Thymus (tissue), 11 donors: ENCODE results near the gene LAMA2. TPM values are rescaled to one million over a fixed set of nuclear protein-coding genes. Genes with fewer than 3 reads are reported as not detected.
"Not testable (repeated sequence)": the region's sequence is repeated elsewhere in the genome, so short reads cannot be mapped to it uniquely, and the experiment has no call there.

Experiments
- DNase-seq, 9 donors: peaks; one replicate each; pipeline ENCODE4 v3.0.0-alpha.2; 2013; ENCODE audit warnings: low spot score in 9 of 9, low read depth in 6 of 9, missing footprints in 1 of 9
- H3K27ac ChIP-seq, 2 donors: one replicate each; pipeline ENCODE4 v1.5.1; 2013; ENCODE audit warnings: control low read depth in 1 of 2, low read depth in 1 of 2, low read length in 1 of 2, mild to moderate bottlenecking in 1 of 2, moderate library complexity in 1 of 2
- H3K27me3 ChIP-seq, 2 donors: one replicate each; pipeline ENCODE4 v1.5.1; 2013; ENCODE audit warnings: low read length in 1 of 2; ENCODE audit not compliant: control insufficient read depth in 2 of 2, insufficient read depth in 1 of 2
- H3K36me3 ChIP-seq, 2 donors: one replicate each; pipeline ENCODE4 v1.5.1; 2013; ENCODE audit warnings: low read length in 1 of 2, mild to moderate bottlenecking in 1 of 2, moderate library complexity in 1 of 2; ENCODE audit not compliant: control insufficient read depth in 2 of 2, insufficient read depth in 2 of 2
- H3K4me1 ChIP-seq, 2 donors: one replicate each; pipeline ENCODE4 v1.5.1; 2013; ENCODE audit warnings: low read length in 2 of 2; ENCODE audit not compliant: control insufficient read depth in 2 of 2, insufficient read depth in 2 of 2
- H3K4me3 ChIP-seq, 2 donors: one replicate each; pipeline ENCODE4 v1.5.1; 2013; ENCODE audit warnings: low read length in 2 of 2, control low read depth in 1 of 2, mild to moderate bottlenecking in 1 of 2
- H3K9me3 ChIP-seq, 2 donors: one replicate each; pipeline ENCODE4 v1.5.1; 2013; ENCODE audit warnings: low read length in 1 of 2, mild to moderate bottlenecking in 1 of 2; ENCODE audit not compliant: control insufficient read depth in 2 of 2, insufficient read depth in 1 of 2
- WGBS: extraction: QIAGEN DNeasy Blood & Tissue Kit; methylation state at CpG from one replicate; pipeline ENCODE4 v1.1.7; 2013; 5-methylcytosine and 5-hydroxymethylcytosine counted together
- polyA plus RNA-seq: library from polyadenylated mRNA; stranded (reverse); fragments of 200-250 nt; gene quantifications from one replicate; pipeline ENCODE4 v1.2.3, GENCODE V29; 2013
- total RNA-seq: library from RNA; stranded (reverse); fragments of 120-200 nt; gene quantifications from one replicate; pipeline ENCODE4 v1.2.4, GENCODE V29; 2013
- donor health status: healthy.

Gene LAMA2
- total and polyA plus RNA-seq, 2 donors, result 2.4 to 4.0 TPM

DNA sequence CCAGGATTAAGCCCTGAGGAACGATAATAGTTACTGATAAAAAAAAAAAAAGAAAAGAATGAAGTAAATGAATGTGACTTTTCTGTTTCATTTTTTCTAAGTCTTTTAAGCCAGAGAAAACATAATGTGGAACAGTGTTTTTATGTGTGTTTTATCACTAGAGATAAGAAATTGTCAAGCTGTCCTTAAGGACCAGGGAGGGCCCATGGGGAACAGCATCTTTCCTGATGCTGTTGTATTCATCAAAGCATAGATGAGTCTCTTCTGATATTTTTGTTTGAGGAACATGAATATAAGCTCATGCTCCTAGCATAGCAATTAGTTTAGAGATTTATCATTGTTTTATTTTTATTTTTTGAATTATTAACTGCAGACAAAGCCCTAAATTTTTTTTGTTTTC is 150.2 kb downstream of the LAMA2 start:
- WGBS, result 95% methylated on average over 1 of the region's 1 CpG
- H3K4me3 ChIP-seq, result no peak overlapping the region
- H3K4me1 ChIP-seq, result no peaks in the 10 kb centered on the region
- H3K27me3 ChIP-seq, result no peaks in the 10 kb centered on the region
- H3K27ac ChIP-seq, result no peak overlapping the region
- H3K9me3 ChIP-seq, result no peaks in the 10 kb centered on the region
- no peaks in the 10 kb centered on the region for H3K36me3 ChIP-seq
- no peak for DNase-seq

DNA sequence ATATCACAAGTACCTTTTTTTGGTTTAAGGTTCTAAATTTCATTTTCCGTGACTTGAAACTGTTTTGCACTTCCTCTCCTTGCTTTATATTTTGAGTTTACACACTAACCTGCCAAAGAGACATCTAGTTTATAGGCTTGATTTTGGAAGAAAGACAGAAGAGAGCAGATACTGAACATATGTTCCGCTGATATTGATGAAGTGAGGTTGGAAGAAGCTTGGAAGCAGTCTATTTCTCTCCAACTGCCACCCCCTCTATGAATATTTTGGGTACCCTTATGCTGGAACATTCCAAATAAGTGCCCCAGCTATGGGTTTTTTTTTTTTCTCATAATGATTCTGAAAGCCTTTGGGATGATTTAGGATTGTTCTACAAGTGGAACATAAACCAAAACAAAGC is 150.6 kb downstream of the LAMA2 start:
- H3K27ac ChIP-seq, result no peak overlapping the region
- 92% methylated on average over 2 of the region's 2 CpGs for WGBS
- no peak for DNase-seq
- no peaks in the 10 kb centered on the region for H3K27me3 ChIP-seq
- no peaks in the 10 kb centered on the region for H3K9me3 ChIP-seq
- no peak overlapping the region for H3K4me3 ChIP-seq
- H3K36me3 ChIP-seq, result no peaks in the 10 kb centered on the region
- H3K4me1 ChIP-seq, result no peaks in the 10 kb centered on the region

DNA sequence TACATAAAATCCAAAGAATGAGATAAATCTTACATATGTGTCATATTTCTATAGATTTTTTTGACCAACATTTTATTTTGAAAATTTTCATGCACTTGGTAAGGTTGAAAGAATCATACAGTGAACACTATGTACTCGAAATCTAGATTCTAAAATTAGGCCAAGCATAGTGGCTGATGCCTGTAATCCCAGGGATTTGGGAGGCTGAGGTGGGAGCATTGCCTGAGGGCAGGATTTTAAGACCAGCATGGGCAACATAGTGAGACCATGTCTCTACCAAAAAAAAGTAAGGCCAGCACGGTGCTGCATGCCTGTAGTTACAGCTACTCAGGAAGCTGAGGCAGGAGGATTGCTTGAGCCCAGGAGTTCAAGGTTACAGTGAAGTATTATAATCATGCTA is 158.6 kb downstream of the LAMA2 start:
- 66% methylated on average over 2 of the region's 2 CpGs for WGBS
- H3K36me3 ChIP-seq, result no peaks in the 10 kb centered on the region
- no peaks in the 10 kb centered on the region for H3K27me3 ChIP-seq
- H3K4me3 ChIP-seq, result no peak overlapping the region
- H3K4me1 ChIP-seq, result no peaks in the 10 kb centered on the region
- no peak for DNase-seq
- no peak overlapping the region for H3K27ac ChIP-seq
- no peaks in the 10 kb centered on the region for H3K9me3 ChIP-seq

GRCh38 chr6:129046526-129046925 is 163.6 kb downstream of the LAMA2 start:
- no peak overlapping the region for H3K4me3 ChIP-seq
- H3K4me1 ChIP-seq, result no peaks in the 10 kb centered on the region
- H3K27me3 ChIP-seq, result no peaks in the 10 kb centered on the region
- DNase-seq, result no peak
- WGBS, result 88% methylated on average over 2 of the region's 2 CpGs
- H3K27ac ChIP-seq, result no peak overlapping the region
- no peaks in the 10 kb centered on the region for H3K9me3 ChIP-seq
- no peaks in the 10 kb centered on the region for H3K36me3 ChIP-seq

- WGBS, result 92% methylated on average over 3 of the region's 3 CpGs
- Histone ChIP-seq H3K27ac (no peak overlapping the region), H3K9me3 (no peaks in the 10 kb centered on the region), H3K27me3 (no peaks in the 10 kb centered on the region), H3K4me3 (no peak overlapping the region), H3K36me3 (no peaks in the 10 kb centered on the region), H3K4me1 (no peaks in the 10 kb centered on the region)
- DNase-seq, result no peak
These were observed 164.9 kb downstream of the LAMA2 start for GRCh38 chr6:129047834-129048233.

- H3K4me3 ChIP-seq, result no peak overlapping the region
- no peak overlapping the region for H3K27ac ChIP-seq
- WGBS, result 97% methylated on average over 4 of the region's 4 CpGs
- no peak for DNase-seq
- H3K9me3 ChIP-seq, result no peaks in the 10 kb centered on the region
- H3K27me3 ChIP-seq, result no peaks in the 10 kb centered on the region
- no peaks in the 10 kb centered on the region for H3K4me1 ChIP-seq
- no peaks in the 10 kb centered on the region for H3K36me3 ChIP-seq
These were observed 167.1 kb downstream of the LAMA2 start for GRCh38 chr6:129050086-129050485.

DNA sequence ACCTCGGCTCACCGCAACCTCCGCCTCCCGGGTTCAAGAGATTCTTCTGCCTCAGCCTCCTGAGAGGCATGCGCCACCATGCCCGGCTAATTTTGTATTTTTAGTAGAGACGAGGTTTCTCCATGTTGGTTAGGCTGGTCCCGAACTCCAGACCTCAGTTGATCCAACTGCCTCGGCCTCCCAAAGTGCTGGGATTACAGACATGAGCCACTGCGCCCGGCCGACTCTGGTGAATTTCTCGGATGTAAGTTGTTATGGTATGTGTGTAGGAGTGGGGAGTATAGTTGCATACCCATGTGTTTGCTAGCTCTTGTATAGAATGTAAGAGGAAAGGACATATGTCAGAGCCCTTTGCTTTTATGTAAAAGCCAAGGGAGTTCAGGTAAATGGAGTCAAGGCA is 170.2 kb downstream of the LAMA2 start:
- H3K9me3 ChIP-seq, H3K36me3 ChIP-seq, H3K27me3 ChIP-seq, H3K27ac ChIP-seq, H3K4me3 ChIP-seq, H3K4me1 ChIP-seq, DNase-seq: not testable (repeated sequence)
- WGBS, result 97% methylated on average over 13 of the region's 13 CpGs

- 86% methylated on average over 3 of the region's 3 CpGs for WGBS
These were observed 172.9 kb downstream of the LAMA2 start for GRCh38 chr6:129055796-129056195.

DNA sequence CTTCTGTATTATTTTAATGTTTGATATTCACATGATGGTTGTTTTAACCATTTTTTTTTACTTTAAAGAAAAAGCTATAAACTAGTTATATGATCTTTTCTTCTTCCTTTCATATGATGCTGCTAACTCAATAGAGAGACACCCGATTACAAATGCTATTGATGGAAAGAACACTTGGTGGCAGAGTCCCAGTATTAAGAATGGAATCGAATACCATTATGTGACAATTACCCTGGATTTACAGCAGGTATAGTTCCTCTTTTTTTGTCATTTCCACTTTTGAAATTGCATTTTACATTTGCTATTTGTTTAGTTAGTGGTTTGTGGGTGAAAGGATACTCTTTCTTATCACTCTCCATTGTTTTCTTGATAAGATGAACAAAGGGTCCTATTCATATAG is 176.7 kb downstream of the LAMA2 start:
- no peaks in the 10 kb centered on the region for H3K4me1 ChIP-seq
- 67% methylated on average over 2 of the region's 2 CpGs for WGBS
- no peak overlapping the region for H3K4me3 ChIP-seq
- H3K9me3 ChIP-seq, result no peaks in the 10 kb centered on the region
- H3K27ac ChIP-seq, result no peak overlapping the region
- H3K27me3 ChIP-seq, result no peaks in the 10 kb centered on the region
- no peak for DNase-seq
- no peaks in the 10 kb centered on the region for H3K36me3 ChIP-seq

More at GRCh38 chr6:129055796-129056195, 172.9 kb downstream of the LAMA2 start:
- Histone ChIP-seq H3K27ac (no peak overlapping the region), H3K27me3 (no peaks in the 10 kb centered on the region), H3K4me3 (no peak overlapping the region), H3K4me1 (no peaks in the 10 kb centered on the region), H3K36me3 (no peaks in the 10 kb centered on the region), H3K9me3 (no peaks in the 10 kb centered on the region)
- no peak for DNase-seq

DNA sequence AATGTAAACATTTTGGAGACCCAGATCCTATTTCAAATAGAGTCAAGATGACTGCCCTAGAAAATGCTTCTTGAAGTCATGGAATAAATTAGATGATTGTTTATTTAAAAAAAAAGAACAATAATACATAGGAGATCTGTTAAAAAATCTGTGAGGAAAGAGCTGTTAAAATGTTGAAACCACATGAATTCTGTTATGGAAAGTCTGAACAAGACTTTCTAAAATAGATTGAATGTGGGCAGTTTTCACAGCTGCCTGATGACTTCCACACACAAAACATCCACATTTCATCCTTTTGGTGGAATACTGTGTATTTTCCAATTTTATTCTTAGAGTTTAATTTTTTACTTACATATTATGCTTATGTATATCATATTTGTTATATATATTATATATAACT is 186.1 kb downstream of the LAMA2 start:
- H3K27me3 ChIP-seq, result no peaks in the 10 kb centered on the region
- no peaks in the 10 kb centered on the region for H3K4me1 ChIP-seq
- H3K9me3 ChIP-seq, result no peaks in the 10 kb centered on the region
- no peak overlapping the region for H3K27ac ChIP-seq
- no peaks in the 10 kb centered on the region for H3K36me3 ChIP-seq
- no peak overlapping the region for H3K4me3 ChIP-seq
- DNase-seq, result no peak
